ENCODE results near the gene REG4. TPM values are rescaled to one million over a fixed set of nuclear protein-coding genes. Genes with fewer than 3 reads are reported as not detected.

REG4 gene
- total and polyA plus RNA-seq, 9 donors, result 0.36 to 2.4 TPM; not detected in 7

- DNase-seq, result no peak
- Histone ChIP-seq H3K4me3 (no peak overlapping the region), H3K9me3 (no peaks in the 10 kb centered on the region), H3K36me3 (no peaks in the 10 kb centered on the region), H3K27ac (no peak overlapping the region), H3K4me1 (ENCODE audit: insufficient read depth) (no peaks in the 10 kb centered on the region), H3K27me3 (no peaks in the 10 kb centered on the region)
- TF ChIP-seq POLR2A (IDR thresholded peaks at IDR 0.05), result no peak
- TF ChIP-seq EP300 (IDR thresholded peaks at IDR 0.05), result no peak
- TF ChIP-seq CTCF (IDR thresholded peaks at IDR 0.05), result no peak
- intact Hi-C loops (cut with DNase I), result loop anchor here in 1 of 4 donors (10.0 kb wide), 1 partner anchor 61 kb away; no protein-coding TSS in a partner anchor
- WGBS, 3 donors, result 93 to 95% (median 94%) methylated on average over 13 of the region's 13 CpGs
Measured at GRCh38 chr1:119805746-119806145, 5.5 kb downstream of the REG4 start.

GRCh38 chr1:119805247-119805646 lies 6.0 kb downstream of the REG4 start:
- TF ChIP-seq CTCF (IDR thresholded peaks at IDR 0.05) (no peak), POLR2A (IDR thresholded peaks at IDR 0.05) (no peak), EP300 (IDR thresholded peaks at IDR 0.05) (no peak)
- intact Hi-C loops (cut with DNase I), result loop anchor here in 1 of 4 donors (10.0 kb wide), 1 partner anchor 60 kb away; no protein-coding TSS in a partner anchor
- DNase-seq, result no peak
- no peak overlapping the region for H3K4me3 ChIP-seq
- no peaks in the 10 kb centered on the region for H3K4me1 ChIP-seq (ENCODE audit: insufficient read depth)
- H3K27ac ChIP-seq, result no peak overlapping the region
- H3K36me3 ChIP-seq, result no peaks in the 10 kb centered on the region
- no peaks in the 10 kb centered on the region for H3K27me3 ChIP-seq
- H3K9me3 ChIP-seq, result no peaks in the 10 kb centered on the region
- 85 to 89% (median 85%) methylated on average over 8 of the region's 8 CpGs for WGBS, 3 donors

- no peak overlapping the region for H3K4me3 ChIP-seq
- intact Hi-C loops (cut with DNase I), result loop anchor here in 1 of 4 donors (10.0 kb wide), 1 partner anchor 55 kb away; no protein-coding TSS in a partner anchor
- H3K9me3 ChIP-seq, result no peaks in the 10 kb centered on the region
- H3K27ac ChIP-seq, result no peak overlapping the region
- no peaks in the 10 kb centered on the region for H3K36me3 ChIP-seq
- DNase-seq, result no peak
- no peaks in the 10 kb centered on the region for H3K4me1 ChIP-seq (ENCODE audit: insufficient read depth)
- no peaks in the 10 kb centered on the region for H3K27me3 ChIP-seq
- WGBS, 3 donors, result 60 to 71% (median 70%) methylated on average over 15 of the region's 15 CpGs
- TF ChIP-seq POLR2A (IDR thresholded peaks at IDR 0.05) (no peak), EP300 (IDR thresholded peaks at IDR 0.05) (no peak), CTCF (IDR thresholded peaks at IDR 0.05) (no peak)
Measured at GRCh38 chr1:119799599-119800177, 11.6 kb downstream of the REG4 start.

- H3K9me3 ChIP-seq, result no peaks in the 10 kb centered on the region
- H3K27ac ChIP-seq, result no peak overlapping the region
- H3K27me3 ChIP-seq, result no peaks in the 10 kb centered on the region
- intact Hi-C loops (cut with DNase I), result no loop called here
- H3K36me3 ChIP-seq, result no peaks in the 10 kb centered on the region
- WGBS, 3 donors, result 89% methylated on average over 4 of the region's 4 CpGs
- DNase-seq, result no peak
- H3K4me3 ChIP-seq, result no peak overlapping the region
- TF ChIP-seq EP300 (IDR thresholded peaks at IDR 0.05) (no peak), CTCF (IDR thresholded peaks at IDR 0.05) (no peak), POLR2A (IDR thresholded peaks at IDR 0.05) (no peak)
- no peaks in the 10 kb centered on the region for H3K4me1 ChIP-seq (ENCODE audit: insufficient read depth)
Measured at GRCh38 chr1:119799003-119799402, 12.3 kb downstream of the REG4 start.
